GM19239 (cell line): ENCODE results near the gene TMEM37.

Experiments
- DNase-seq: peaks from one replicate; pipeline ENCODE4 v3.0.0; 2011; ENCODE audit warnings: low spot score; ENCODE audit not compliant: insufficient read length
- FAIRE-seq: peaks from 2 replicates; lab custom pipeline; 2011; peaks lifted over from hg19 to GRCh38; lab: Jason Lieb, UNC

Gene TMEM37

DNA sequence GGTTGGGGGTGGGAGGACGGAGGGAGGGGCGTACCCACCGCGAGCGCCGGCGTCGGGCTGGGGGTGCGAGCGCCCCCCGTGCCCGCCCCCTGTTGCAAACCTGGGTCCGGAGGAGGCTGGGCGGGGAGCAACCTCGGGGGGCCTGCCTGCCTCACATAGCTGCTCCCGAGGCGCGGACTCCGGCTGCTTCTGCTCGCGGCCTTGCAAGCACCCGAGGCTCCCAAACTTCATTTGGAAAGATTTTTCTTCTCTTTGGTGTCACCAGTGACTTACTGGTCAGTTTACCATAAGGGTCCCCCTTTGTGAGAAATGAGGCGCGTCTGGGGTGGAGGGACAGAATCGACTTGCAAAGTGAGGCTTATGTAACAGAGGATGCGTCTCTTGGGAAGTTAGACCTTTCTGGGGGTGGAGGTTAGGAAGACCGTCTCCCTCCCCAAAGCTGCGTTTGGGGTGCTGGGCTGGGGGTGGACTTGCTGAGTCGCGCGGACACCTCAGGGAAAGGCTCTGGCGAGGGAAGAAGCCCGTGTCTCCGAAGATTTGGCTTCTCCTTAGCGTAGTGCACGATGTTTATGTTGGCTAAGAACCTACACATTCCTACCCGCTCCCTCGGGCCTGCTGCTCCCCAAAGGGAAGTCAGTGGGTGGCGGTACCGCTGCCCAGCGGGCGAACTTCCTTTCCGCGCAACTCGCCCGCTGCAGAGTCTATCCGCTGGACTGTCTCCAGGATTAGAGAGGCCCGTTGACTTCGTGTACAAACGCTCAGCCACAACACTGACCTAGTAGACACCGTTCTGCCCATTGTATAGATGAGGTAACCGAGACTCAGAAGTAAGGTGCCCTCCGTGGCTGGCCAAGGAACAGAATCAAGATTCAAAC, 559 bp downstream of the TMEM37 start:
- FAIRE-seq, result no peak
- no peak for DNase-seq

DNA sequence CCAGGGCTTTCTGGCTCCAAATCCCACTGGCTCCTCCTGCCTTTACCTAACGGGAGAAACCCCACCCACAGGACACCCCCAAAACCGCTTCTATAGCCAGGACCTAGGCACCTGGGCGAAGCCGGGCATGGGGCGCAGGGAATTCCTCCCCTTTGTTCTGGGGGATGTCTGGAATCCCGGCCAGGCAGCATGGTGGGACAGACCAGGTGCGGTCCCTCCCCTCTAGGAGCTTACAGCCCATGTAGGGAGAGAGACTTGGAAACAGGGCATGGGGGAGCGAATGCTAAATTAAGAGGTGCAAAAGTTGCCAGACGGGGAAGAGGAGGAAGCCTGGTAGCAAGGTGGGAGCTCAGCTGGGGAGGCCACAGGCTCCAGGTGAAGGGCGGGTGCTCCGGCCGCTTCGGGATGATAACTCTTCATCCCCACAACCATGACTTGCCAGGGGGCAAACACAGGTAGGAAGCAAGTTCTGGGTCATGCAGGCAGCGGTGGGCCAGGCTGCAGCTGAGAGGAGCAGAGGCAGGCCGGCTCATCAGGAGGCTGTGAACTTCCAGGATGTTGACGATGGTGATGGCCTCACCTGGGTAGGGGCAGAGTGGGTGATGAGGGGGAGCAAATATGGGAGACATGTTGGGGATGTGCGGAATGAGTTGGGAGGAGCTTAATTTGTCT, 1.3 kb downstream of the TMEM37 start:
- DNase-seq (no peak), FAIRE-seq (no peak)

DNA sequence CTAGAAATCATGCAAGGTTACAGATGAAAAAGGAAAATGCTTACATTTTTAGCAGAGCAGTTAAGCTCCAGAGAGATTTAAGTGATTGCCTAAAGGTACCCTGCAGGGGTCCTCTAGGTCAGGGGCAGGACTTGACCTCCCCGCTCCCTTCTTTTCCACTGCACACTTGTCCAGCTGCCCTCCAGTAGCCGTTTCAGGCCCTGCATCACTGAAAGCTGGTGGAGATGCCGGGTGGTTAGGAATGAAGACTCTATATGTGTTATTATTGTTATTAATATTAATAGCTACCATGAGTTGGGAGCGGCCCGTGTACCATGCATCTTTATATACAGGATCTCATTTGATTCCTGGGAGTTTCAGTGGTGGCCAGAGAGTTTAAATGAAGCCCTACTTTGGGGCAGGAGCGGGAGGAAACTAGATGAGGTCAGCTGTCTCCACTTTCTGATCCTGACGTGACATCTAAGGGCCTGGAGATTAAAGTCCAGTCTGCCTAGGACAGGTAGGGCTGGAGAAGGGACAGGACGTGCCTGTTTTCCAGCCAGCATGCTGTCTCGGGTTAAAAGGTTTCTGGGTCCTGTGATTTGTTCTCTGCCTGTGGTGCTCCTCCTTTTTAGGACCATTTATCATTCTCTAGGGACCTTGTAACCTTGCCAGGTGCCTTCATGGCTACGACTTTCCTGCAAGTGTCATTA, 2.1 kb downstream of the TMEM37 start:
- no peak for FAIRE-seq
- no peak for DNase-seq

DNA sequence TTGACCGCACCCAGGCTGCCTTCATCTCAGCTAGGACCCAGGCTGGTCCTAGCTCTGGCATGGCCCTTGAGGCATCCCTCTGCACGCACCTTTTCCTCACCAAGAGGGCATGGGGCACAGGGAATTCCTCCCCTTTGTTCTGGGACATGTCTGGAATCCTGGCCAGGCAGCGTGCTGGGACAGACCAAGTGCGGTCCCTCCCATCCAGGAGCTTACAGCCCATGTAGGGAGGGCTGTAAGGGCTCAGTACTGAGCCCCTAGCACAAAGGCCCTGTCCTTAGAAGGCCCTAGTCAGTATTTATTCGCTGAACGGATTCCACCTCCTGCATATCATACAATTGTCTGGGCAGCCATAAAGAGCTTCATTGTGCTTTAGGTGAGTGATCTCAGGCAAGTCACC, 3.0 kb downstream of the TMEM37 start:
- no peak for DNase-seq
- no peak for FAIRE-seq

DNA sequence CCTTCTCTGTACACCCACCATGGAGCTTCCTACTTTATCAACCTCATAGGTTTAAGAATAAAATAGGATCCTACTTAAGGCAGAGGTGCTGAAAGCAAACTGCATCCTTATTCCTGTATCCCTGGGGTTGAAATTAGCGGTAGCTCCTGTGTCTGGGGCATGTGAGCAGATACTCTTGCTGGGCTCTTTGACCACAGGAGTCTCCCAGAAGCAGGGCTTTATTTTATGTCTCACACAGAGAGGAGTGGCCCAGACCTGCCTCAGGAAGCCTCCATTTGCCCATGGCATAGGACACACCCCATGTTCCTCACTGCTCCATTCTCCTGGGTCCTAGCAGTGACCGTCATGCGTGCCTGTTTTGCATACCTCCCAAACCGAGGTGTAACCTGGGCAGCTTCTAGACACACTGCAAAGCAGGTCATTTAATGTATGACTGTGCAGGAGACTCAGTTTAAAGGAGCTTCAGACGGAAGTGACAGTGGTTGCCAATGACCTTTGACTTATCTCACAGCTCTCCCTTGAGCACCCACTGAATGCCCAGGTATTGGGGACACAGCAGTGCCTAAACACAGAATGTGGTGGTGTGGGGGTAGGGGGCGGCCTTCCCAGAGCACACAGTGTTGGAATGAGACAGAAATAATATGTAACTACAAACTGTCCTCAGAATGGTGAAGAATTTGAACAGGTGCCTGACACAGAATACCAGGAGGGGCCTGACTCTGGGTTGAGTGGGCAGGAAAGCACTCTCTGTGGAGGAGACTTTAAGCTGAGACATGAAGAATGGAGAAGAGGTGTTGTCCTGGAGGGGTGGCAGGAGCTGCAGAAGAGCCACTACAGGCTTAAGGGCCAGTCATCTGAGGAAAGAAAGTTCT, 3.7 kb downstream of the TMEM37 start:
- FAIRE-seq (no peak), DNase-seq (no peak)

DNA sequence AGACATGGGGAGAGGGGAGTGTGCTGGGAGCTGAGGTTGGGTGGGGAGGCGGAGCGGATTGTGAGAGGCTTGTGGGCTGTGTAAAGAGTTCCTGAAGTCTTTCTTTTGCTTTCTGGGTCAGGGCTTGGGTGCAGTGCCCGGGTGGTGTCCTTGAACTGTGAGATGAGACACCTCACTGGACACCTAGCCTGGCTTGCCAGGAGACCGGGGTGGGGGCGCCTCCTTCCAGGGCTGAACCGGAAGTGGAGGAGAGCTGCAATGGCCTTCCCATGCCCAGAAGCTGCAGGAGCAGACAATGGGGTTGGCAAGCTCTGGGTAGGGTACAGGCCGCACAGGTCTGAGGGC, 4.3 kb downstream of the TMEM37 start:
- DNase-seq, result no peak
- FAIRE-seq, result no peak

DNA sequence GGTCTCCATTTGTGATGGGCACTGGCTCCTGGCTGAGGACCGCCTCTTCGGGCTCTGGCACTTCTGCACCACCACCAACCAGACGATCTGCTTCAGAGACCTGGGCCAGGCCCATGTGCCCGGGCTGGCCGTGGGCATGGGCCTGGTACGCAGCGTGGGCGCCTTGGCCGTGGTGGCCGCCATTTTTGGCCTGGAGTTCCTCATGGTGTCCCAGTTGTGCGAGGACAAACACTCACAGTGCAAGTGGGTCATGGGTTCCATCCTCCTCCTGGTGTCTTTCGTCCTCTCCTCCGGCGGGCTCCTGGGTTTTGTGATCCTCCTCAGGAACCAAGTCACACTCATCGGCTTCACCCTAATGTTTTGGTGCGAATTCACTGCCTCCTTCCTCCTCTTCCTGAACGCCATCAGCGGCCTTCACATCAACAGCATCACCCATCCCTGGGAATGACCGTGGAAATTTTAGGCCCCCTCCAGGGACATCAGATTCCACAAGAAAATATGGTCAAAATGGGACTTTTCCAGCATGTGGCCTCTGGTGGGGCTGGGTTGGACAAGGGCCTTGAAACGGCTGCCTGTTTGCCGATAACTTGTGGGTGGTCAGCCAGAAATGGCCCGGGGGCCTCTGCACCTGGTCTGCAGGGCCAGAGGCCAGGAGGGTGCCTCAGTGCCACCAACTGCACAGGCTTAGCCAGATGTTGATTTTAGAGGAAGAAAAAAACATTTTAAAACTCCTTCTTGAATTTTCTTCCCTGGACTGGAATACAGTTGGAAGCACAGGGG, 5.5 kb downstream of the TMEM37 start:
- no peak for DNase-seq
- FAIRE-seq, result no peak

DNA sequence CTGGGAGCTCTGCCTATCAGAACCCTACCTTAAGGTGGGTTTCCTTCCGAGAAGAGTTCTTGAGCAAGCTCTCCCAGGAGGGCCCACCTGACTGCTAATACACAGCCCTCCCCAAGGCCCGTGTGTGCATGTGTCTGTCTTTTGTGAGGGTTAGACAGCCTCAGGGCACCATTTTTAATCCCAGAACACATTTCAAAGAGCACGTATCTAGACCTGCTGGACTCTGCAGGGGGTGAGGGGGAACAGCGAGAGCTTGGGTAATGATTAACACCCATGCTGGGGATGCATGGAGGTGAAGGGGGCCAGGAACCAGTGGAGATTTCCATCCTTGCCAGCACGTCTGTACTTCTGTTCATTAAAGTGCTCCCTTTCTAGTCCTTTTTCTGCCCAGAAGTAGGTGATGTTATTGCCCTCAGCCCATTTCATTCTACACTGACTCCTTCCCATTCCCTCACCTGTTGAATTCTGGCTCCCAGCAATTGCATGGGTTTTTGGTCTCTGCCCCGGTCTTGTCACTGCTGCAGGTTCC, 6.5 kb downstream of the TMEM37 start:
- DNase-seq, result no peak
- no peak for FAIRE-seq

DNA sequence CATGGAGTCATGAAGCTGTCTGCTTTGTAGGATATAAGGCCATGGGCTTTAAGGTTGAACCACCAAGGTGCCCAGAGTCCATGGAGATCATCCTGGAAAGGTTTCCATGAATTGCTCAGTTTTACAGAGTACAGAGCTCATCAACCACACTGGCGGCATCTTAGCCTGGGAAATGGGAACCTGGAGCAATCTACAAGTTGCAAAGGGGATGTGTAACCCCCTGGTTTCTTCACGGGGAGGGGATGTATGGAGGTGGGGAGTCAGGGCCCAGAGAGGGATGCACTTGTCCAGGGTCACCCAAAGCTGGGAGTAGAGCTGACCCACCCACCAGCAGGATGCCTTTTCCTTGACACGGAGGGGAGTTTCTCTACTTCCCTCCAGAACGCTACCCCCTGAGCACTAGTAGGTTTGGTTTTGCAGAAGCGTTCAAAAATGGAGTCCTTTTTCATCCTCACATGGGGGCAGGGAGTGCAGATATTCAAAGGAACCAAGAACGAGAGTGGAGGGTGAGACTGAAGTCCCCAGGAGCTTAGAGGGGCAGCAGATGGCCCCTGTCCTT, 7.2 kb downstream of the TMEM37 start:
- FAIRE-seq (no peak), DNase-seq (no peak)

DNA sequence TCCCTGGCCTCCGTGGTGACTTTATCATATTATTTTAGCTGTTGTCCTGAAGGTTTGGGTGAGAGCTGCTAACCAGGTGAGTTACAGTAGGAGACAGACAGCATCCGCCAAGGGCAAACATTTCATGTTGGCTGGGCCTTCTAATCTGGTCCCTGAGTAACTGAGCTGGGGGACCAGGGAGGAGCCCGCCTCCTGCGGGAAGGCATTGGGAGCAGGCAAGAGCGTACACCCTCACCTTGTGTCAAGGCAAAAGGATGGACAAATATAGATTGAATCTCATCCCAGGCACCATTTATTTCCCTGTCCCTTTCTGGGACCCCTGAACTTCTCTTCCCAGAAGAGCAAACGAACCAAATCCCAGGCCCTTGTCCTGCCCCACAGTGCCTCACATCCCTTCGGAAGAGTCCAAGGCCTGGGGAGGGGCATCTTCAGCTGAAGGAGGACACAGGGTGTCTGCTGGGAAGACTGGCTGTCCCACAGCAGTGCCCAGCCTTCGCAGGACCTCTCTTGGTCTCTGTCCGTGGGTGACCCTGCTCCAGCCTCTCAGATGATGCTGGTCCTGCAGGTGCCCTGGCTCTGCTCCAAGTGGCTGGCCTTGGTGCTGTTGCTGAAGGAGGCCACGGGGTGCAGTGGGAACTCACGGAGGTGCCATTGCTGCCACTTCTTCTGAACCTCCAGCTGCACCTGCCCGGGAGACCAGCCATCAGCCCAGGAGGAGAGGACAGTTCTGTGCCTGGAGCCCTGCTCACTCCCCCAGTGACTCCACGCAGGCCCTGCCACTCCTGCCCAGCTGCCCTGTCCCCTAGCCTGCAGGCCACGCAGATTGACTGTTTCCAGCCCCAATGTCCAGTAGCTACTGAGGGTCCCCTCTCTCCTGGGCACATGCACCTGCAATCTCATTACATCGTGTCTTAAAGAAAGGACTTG, 8.2 kb downstream of the TMEM37 start:
- no peak for FAIRE-seq

DNA sequence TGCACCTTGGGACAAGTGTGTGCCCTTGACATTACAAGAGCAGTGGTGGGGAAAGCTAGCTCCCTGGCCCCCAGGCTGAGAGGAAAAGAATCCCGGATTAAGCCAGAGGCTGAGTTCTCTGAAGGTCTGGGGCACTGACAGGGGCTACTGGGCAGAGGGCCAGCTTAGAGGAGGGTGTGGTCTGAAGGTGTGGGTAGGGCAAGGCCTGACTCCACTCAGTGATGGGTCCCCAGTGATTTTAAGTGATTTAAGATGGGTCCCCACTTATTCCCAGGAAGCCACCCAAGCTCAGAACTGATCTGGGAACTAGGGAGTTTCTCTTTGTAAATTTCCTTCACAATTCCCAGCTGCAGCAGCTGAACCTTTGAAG, 8.8 kb downstream of the TMEM37 start:
- no peak for DNase-seq
- no peak for FAIRE-seq

More for the DNA sequence above, 8.2 kb downstream of the TMEM37 start:
- no peak for DNase-seq

DNA sequence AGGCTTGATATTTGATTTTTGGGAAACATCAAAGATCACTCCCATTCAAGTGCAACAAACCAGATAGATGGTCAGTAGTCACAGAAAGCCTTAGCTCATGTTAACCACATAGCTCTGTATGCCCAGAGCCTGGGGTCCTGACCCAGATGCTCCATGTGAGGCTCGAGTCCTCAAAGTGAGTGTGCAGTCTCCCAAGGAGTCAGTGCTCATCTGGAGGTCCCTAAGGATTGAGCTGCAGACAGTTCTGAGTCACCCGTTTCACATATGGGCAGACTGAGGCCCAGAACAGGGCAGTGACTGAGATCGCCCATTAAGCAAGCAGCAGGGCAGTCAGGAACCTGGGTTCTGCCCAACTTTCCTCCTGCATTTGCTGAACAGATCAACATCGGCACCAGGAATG, 9.2 kb downstream of the TMEM37 start:
- FAIRE-seq, result no peak
- no peak for DNase-seq

DNA sequence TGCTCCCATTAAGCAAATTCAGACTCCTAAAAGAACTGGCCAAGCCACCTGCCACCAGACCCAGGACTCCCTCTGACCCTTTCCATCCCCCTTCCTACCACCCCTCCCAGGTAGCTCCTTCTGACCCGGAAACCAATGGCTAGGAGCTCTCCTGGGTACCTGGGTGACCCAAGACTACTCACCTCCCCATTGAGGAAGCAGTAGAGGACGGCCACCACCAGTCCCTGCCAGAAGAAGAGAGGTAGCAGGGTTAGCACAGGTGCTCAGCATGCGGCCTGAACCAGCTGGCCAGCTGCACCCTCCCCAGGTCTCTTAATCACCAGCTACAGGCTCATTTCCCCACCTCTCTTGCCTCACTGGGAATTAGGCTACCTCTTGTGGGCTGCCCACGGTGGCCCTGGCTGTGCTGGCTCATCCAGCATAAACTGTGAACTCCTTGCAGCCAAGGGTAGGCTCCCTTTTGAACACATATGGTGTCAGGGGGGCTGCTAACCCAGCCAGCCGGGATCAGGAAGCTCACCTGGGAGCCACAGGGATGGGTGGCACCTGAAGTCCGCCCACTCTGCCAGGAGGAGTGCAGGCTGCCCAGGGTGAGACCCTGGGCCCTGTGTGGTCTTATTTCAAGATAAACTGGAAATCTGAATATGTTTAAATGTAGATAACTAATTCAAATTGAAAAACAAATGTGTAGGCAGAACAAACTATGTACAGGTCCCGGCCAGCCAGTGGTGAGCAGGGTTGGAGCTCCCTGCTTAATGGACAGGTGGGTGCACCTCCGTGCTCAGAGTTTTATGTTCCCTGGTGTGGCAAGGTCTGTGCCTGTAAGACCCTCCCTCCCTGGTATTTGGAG, 9.9 kb downstream of the TMEM37 start:
- no peak for FAIRE-seq
- no peak for DNase-seq

DNA sequence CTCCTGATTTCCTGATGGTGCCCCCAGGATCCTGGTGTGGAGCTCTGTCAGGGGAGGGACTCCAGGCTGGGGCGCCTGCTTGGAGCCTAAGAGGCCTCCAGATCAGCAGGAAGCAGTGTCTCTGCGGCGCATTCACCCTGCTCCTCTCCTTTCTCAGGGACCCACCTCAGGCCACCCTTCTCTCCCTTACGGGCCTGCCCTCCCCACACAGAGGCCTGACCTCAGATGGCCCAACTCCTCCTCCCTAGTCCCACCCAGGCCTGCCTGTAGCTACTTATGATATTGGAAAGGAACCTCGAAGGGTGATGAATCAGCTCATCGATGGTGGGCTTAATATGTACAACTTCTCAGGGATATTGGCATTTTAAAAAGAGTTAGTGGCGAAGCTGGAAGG, 10.6 kb downstream of the TMEM37 start:
- FAIRE-seq (no peak), DNase-seq (no peak)

DNA sequence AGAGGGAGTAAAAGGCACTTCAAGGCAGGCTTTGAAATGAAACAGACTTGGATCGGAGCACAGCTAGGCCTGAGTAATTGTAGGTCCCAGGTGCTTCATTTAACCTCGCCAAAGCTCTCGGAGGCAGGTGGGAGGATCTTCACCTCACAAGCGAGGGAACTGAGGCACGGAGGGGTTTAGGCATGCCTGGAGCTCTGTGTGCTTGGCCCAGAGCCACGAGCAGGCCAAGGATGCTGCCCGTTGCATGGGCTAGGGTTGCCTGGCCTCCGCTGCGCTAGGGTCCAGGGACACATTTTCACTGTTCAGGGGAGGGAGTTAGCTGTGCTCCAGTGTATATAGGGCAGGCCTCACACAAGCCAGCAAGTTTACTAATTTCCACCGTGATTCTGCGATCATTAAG, 11.2 kb downstream of the TMEM37 start:
- FAIRE-seq (no peak), DNase-seq (no peak)

DNA sequence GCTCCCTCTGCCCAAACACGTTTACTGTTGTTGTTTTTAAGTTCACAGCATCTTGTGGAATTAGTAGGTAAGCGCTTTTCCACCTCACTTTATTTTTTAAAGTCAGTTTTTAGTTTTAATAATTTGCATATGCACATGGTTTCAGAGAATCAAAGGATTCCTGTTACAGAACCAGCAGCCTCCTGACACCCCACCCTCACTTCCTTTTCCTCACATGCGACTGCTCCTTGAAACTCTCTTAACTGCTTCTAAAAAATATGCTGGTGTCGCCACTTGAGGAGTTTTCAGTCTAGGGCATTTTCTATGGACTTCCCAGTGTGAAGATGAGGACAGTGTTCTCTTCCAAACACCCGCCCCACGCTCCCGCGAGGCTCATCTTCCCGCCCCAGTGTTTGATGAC, 14.4 kb downstream of the TMEM37 start:
- FAIRE-seq (no peak), DNase-seq (no peak)

DNA sequence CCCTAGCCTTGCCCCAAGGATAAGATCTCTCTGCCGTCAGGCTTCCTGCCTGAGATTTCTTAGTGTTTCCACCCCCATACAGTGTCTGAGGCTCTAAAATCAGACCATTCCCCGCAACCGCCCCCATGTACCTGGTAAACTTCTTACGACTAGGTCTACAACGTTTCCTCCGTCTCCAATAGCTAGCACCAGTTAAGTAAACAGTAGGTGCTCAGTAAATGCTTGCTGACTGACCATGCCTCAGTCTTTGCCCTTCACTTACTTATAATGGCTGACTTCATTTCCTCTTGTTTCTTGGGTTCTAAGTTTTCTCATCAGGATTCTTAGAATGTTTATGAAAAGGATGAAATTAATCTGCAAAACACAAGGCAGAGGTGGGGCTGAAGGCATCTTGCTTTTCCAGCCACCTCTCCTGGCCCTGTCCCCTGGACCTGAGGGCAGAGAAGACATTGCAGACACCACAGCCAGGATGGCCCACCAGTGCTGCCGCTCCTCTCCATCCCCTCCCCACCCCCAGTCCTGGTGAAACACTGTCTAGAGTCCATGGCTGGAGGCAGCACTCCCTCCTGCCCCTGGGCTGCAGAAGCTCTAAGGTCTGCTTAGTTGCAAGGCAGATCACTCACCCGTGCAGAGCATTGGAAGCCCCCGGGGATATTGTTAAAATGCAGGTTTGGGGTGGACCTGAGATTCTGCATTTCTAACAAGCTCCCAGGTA, 16.9 kb downstream of the TMEM37 start:
- DNase-seq (no peak), FAIRE-seq (no peak)
